NCI-H2081 (cell line): ENCODE data around the gene SMIM44.
"Not testable (repeated sequence)": the region's sequence is repeated elsewhere in the genome, so short reads cannot be mapped to it uniquely, and the experiment has no call there.

Experiments used
- DNase-seq, 2 experiments: peaks; one replicate each; lab custom pipeline; 2025; lab: John Stamatoyannopoulos, UW

SMIM44 gene

DNA sequence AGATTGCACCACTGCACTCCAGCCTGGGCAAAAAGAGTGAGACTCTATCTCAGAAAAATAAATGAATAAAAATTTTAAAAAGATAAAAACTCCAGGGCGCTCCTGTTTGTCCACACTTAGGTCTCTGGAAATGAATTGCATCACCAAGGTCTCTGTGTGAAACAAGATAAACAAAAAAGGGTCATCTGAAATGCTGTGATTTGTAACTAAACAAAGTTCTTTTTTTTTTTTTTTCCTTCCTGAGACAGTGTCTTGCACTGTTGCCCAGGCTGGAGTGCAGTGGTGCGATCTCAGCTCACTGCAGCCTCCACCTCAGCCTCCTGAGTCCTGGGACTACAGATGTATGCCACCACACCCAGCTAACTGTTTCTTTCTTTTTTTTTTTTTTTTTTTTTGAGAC, 34.4 kb upstream of the SMIM44 start:
- no peak for DNase-seq

DNA sequence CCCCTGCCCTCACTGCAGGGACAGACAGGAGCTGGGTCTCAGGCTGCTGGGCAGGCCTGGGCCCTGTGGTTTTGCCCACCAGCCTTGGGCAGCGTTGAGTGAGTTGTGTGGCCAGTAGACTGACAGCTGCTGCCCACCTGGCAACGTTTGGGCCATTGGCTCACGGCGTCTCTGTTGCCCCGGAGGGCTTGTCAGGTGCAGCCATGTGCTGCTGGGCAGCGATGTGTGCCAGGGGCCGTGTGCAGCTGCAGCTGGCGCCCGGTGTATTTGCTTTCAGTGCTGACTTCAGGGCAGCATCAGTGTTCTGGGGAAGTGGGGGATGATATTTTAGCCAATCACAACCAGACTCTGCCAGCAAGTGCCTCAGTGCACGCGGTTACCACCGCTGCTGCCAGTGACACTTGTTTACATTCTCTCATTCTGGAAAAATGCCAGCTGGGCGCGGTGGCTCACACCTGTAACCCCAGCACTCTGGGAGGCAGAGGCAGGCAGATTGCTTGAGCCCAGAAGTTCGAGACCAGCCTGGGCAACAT, 33.5 kb upstream of the SMIM44 start:
- peak; percentile 88 to 97 for DNase-seq

DNA sequence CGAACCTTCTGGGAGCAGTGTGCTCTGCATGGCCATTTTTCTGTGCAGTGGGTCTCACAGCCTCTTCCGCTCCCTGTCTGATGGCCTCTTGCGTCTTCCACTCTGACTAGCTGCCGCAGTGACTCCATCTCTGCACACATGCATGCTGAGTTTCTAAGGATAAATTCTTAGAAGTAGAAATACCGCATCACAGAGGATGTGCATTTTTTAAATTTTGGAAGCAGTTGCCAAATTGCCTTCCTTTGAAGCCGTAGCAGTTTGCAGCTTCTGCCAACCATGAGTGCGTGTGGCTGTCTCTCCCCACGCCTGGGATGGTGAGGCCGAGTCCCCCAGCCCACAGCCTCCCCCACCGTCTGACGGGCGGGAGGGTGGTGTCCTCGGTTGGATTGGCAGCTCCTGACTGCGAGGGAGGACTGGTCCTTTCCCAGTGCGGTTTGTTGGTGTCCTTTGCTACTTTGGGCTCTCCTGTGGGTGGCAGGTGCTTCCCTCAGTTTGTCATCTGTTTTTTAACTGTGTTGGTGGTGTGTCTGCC, 32.7 kb upstream of the SMIM44 start:
- DNase-seq = peak in 1 of 2 experiments; percentile 9

DNA sequence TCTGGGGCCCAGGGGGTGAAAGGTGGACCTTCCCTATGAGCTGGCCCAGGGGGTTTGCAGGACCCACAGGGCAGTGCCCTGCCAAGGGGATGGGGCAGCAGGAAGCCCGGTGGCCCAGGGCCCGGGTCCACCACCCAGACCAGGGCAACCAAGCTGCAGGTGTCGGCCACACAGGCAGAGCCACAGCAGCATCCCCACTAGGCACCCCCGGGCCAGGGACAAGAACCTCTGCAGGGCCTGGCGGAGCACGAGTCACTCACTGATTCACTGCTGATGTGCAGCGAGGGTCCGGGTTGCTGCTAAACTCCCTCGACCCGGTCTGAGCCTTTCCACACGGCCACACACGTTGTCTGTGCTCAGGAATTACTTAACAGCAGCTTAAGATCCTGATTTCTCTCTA, 31.7 kb upstream of the SMIM44 start:
- no peak for DNase-seq

DNA sequence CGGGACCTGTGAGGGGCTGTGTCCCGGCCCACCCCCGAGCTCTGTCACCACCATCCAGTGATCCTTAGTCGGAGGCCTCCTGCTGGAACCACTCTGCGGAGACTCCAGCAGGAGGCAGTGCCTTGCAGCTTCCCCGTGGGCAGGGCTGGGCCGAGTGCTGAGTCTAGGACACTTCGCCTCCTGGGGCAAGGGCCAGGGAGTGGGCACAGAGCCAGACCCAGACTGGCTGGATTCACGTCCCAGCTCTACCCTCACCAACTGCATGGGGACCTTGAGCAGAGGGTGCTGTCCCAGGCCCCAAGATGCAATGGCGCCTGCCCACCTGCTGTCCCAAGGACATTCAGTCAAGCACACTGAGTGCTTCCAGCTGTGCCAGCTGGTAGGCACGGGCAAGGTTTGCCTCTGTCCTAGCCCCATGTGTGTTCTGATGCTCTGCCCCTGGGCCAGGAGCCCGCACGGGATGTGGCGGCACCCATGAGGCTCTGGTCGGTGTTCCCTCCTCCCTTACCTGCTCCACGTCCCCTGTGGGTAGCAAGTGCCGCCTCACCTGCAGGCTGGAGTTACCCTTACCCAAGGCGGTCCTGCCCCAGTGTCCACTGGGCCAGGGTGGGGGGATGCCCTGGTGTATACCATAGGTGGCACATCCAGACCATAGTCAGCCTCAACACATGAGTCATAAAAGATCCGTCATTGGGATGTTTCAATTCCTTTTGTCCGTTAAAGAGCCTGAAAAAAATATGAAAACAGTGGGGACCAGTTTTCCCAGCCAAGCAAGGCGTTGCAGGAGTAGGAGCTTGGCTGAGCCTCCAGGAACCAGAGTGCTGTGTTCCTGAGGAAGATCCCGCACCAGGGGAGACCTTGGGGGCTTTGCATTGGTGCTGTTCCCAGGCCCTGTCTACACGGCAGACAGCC, 30.2 kb upstream of the SMIM44 start:
- DNase-seq = no peak

DNA sequence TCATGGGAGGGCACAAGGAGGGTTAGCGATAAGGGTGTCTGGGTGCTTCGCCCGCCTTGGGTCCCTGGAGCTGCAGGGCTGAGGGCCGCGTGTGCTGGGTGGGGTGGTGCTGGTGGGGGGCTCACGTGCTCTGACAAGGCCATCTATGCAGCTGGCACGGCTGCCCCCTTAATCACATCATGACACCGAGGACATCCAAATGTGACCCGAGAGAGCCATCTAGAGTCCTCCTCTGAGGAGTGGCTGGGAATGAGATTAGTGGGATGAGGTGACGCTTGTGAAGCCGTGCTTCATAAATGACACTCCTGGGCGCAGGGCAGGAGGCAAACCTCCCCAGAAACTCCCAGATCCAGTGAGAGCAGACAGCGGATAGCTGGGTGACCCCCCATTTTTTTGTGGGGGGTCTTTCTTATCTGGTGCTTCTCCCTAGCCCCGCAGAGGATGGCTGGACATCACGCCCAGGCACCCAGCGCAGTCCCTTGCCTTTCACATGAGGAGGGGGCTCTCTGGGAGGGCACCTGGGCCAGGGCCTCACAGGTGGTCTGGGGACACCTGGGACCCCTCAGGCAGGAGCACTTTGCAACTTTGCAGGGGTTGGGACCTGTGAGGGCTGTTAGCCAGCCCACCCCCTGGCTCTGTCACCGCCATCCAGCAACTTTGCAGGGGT, 29.5 kb upstream of the SMIM44 start:
- no peak for DNase-seq

DNA sequence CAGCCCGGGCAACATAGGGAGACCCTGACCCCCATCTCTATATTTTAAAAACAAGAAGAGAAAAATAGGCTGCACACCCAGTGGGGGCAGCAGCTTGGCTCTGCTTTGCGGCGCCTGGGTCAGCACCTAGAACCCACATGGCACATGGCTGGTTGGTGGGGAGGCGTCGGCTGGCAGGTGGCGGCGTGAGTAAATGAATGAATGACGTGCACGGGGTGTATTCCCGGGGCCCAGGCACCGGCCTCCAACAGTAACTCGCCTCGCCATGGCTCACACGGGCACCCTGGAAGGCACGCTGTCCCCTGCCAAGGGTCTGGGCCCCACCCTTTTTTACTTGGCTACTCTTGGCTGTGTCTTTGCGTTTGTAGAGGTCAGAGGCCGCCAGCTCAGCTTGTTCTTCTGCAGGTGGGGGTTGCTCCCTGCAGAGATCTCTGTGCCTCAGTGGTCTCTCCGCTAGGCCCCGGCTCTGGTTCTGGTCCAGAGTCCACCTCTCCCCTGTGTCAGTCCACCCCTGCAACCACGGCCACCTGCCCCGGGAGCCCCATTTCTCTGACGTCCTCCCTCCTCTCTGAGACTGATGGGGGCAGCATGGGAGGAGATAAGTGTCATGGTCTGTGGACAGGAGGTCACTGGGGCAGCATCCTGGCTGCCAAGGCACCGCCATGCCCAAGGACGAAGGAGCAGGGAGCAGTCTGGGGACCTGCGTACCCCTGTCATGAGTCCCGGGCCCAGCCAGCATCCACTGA, 28.4 kb upstream of the SMIM44 start:
- no peak for DNase-seq

DNA sequence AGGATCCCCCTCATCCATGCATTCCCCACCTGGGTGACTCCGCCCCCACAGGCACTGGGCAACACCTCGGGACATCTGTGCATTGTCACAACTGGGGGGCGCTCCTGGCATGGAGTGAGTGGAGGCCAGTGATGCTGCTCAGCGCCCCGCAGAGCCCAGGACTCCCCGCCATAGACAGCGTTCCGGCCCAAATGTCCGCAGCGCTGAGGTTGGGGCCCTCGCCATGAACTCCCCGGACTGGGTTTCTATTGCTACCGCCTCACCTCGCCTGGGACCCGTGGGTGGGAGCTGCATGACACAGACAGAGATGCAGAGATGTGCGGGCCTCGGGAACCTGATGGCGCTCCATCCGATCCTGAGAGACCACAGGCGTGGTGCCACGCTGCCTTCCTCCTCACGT, 27.5 kb upstream of the SMIM44 start:
- no peak for DNase-seq

DNA sequence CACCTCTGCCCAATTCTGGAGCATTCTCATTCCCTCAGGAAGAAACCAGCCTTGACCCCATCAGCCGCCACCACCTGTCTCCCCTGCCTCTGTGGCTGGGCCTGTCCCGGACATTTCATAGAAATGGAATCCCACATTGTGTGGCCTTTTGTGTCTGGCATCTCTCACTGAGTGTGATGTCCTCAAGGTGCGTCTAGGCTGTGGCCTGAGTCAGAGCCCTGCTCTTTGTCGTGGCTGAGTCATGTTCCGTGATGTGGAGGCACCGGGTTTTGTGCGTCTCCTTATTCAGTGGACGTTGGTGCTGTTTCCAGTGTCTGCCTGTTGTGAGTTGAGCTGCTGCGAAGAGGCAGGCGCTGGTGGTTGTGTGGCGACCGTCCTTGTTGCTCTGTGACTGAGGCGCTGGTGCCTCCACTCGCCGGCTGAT, 26.3 kb upstream of the SMIM44 start:
- no peak for DNase-seq

DNA sequence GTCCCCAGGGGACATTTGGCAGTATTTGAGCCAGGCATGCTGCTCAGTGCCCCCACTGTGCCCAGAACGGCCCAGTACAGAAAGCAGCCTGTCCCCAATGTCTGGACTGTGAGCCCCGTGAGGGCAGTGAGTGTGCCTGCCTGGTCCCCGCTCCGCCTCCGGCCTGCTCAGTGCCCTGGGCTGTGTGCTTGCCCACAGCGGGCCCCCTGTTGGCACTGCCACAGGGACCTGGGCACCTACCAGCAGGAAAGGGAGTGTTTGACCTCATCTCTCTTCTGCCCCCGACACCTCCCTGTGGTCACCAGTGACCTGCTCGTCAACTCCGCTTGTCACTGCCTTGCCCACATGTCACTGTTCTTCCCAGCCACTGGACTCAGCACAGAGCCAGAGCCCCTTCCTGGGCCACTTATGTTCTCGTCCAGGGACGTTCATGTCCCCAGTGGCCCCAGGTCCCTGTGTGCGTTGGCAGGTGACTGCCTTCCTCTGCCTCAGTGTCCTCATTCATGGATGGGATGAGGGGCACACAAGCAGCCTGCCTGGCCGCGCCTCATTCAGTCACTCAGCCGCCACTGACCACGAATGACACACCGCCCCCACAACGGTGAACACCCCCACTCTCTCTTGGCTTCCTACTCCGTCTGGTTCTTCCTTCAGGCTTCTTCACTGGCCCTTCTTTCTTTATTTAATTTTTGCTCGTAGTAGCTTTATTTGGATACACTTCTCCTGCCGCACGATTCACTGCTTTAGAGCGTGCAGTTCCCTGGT, 25.7 kb upstream of the SMIM44 start:
- no peak for DNase-seq

DNA sequence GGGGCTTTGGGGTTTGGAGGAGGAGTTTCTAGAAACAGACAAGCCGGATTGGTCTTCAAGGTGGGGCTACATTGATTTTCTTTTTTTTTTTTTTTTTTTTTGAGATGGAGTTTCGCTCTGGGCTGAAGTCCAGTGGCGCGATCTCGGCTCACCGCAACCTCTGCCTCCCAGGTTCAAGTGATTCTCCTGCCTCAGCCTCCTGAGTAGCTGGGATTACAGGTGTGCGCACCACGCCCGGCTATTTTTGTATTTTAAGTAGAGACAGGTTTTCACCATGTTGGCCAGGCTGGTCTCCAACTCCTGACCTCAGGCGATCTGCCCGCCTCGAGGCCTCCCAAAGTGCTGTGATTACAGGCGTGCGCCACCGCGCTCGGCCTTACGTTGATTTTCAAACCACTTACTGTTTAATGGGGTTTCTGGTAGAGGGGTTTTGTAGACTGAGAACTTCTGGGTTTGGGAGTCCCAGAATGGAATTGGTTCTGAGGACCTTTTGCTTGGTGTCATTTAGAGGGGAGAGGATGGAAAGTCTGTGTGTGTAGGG, 24.9 kb upstream of the SMIM44 start:
- not testable (repeated sequence) for DNase-seq

DNA sequence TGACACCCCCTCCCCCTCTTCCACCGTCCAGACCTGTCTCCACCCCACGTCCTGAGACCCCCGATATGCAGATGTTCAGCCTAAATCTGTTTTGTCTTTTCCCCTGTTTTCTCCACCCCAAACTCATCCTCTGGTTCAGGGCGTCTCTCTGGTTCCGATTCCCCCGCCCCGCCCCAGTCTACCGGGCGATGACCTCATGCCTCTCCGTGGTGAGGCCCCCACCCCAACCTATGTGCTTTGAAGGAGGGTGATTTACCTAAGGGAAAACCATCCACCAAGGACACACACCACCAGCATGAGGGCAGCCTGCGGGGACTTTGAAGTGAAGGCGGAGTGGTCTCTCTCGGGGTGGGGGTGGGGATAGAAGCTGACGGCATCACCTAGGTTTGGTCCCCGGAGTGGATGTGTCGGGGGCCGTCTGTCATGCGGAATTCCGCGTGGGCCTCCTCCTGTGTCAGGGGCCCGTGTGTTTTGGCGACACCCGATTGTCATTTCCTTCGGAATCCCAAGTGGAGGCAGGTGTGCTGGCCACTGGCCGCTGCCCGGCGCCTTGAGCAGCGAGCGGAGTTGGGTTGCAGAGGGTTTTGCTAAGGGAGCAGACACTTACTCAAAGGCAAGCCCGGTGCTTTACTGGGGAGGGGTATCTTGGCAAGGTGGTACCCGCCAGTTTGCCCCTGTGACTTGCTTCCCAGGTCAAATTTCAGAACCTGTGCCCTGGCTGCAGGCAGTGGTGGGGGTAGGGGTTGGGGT, 24.3 kb upstream of the SMIM44 start:
- peak in 1 of 2 experiments; percentile 17 for DNase-seq

DNA sequence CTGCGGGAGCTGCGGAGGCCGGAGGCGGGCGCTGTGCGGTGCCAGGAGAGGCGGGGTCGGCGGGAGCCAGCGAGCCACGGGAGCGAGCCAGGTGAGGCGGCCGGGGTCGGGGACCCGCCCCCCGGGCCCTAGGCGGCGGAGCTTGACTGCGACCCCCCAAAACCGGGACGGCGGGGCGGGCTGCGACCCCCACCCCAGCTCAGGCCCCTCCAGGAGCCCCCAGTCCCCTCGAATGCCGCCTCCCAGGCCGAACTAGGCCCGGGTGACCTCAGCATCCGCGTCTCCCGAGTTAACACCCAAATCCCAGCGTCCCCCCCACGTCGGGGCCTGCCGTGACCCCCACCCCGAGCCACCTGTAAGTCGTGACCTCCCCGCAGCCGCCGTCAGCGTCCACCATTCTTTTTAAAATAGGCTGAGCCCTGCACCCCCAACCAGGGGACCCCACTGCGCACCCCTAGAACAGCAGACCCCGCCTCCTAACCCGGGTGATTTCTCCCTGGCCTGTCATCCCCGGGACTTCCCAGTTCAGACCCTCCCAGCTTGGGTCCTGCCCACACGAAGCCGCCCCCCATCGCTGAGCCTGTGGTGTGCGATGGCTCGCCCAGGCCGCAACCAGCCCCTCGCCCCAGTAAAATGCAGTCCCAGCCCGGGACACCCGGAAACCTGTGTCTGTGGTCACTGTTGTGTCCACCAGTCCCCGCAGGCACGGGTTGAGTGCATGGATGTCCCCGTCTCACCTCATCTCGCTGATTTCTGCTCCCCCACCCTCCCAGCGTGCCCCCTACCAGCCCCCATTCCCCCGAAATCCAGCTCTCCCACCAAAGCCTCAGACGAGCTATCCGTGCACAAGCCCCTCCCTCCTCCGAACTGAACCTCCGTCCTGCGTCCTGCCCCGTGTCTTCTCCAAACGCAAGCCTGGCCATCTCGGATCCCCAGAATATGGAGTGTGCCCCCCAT, 23.4 kb upstream of the SMIM44 start:
- DNase-seq = no peak

DNA sequence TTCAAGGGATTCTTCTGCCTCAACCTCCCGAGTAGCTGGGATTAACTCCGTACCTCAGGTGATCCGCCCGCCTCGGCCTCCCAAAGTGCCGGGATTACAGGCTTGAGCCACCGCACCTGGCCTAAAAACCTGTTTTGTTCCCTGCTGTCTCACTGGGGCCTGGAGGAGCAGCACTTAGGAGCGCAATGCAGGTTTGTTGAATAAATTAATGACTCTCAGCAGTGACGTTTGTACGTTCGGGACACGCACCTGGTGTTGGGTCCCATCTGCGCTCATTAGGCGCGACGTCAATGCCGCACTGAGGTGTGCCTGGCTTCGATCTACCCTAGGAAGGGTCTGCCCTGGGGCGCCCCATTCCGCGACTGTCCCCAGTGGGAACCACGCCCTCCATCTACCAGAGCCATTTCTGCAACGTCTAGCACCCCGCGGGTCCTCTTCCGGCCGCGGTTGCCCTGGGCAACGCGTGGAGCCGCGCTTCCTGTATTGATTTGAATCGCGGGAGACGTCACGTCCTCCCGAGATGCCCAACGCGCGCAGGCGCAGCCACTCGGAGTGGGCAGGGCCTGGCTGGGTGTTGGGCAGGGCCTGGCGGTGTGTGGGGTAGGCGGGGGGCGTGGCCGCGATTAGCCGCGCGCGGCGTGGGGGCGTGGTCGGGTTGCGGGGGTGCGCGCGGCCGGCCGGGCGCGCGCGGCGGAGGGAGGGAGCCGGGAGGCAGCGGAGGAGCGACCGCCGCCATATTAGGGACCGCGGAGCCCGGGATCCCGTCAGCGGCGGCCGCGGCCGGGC, 22.6 kb upstream of the SMIM44 start, which contains the start of gene FZR1:
FZR1 (plus strand) TSS at position 714 of the 786 bp plus-strand sequence. CDS start 16,679 bp downstream, outside the sequence.
- DNase-seq = peak; percentile 98 to 99

DNA sequence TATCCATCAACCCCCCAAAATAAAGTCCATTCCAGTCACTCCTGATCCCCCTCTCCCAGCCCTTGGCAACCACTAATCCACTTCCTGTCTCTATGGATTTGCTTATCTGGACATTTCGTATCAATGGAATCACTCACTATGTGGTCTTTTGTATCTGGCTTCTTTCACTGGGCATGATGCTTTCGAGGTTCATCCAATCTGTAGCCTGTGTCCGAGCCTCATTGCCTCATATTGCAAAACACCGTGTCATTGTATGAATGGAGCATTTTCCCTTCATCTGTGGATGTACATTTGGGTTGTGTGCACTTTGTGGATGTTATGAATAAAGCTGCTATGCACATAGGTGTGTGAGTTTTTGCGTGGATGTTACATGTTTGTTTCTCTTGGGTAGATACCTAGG, 21.5 kb upstream of the SMIM44 start:
- DNase-seq = no peak

DNA sequence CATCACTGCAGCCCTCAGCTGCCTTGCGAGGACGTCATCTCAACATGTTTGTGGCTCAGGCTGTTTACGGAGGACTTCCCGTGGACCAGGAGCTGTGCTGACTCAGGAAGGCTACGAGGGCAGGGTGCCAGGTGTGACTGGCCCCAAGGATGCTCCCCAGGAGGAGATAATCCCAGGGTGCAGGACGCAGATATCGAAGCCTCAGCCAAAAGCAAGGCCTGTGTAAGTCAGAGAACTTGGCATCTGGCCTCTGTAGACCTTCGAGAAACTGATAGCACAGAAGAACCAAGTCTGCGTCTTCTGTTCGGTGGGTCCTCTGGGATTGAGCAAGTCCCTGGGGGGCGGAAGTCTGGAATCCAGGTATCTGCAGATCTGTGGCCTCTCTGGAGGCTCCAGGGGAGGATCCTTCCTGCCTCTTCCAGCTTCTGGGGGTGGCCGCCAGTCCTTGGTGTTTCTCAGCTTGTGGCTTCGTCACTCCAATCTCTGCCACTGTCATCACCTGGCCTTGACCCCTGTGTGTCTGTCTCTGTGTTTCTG, 19.9 kb upstream of the SMIM44 start:
- no peak for DNase-seq

DNA sequence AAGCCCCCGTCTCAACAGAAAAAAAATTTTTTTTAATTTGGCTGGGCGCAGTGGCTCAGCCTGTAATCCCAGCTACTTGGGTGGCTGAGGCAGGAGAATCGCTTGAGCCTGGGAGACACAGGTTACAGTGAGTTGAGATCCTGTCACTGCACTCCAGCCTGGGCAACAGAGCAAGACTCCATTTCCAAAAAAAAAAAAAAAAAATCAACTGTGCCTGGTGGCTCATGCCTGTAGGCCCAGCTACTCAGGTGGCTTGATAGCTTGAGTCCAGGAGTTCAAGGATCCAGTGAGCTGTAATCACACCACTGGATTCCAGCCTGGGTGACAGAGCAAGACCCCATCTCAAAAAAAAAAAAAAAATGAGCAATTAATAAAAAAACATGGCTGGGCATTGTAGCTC, 18.5 kb upstream of the SMIM44 start:
- DNase-seq = no peak
